ENCODE results near the gene VDAC1.
"Not testable (repeated sequence)": the region's sequence is repeated elsewhere in the genome, so short reads cannot be mapped to it uniquely, and the experiment has no call there.

Gene VDAC1

GRCh38 chr5:133963493-133964128 is 41.2 kb downstream of the VDAC1 start:
- DNase-seq = no peak

GRCh38 chr5:133962801-133963476 is 41.8 kb downstream of the VDAC1 start:
- no peak for DNase-seq

GRCh38 chr5:133962131-133962530 is 42.6 kb downstream of the VDAC1 start:
- no peak for DNase-seq

- no peak for DNase-seq
Observed at GRCh38 chr5:133959643-133960042, 45.1 kb downstream of the VDAC1 start.

GRCh38 chr5:133957591-133957990 is 47.2 kb downstream of the VDAC1 start:
- DNase-seq = no peak

- DNase-seq = no peak
Observed at GRCh38 chr5:133957080-133957479, 47.7 kb downstream of the VDAC1 start.

- DNase-seq = not testable (repeated sequence)
Observed at GRCh38 chr5:133956196-133956595, 48.6 kb downstream of the VDAC1 start.

GRCh38 chr5:133953568-133954145 is 51.1 kb downstream of the VDAC1 start:
- DNase-seq = no peak

- no peak for DNase-seq
Observed at GRCh38 chr5:133952729-133953567, 51.8 kb downstream of the VDAC1 start.

- DNase-seq = no peak
Observed at GRCh38 chr5:133950821-133951612, 53.8 kb downstream of the VDAC1 start.

GRCh38 chr5:133948721-133949120 is 56.1 kb downstream of the VDAC1 start:
- no peak for DNase-seq

GRCh38 chr5:133947431-133947841 is 57.3 kb downstream of the VDAC1 start:
- no peak for DNase-seq

- no peak for DNase-seq
Observed at GRCh38 chr5:133945568-133945967, 59.2 kb downstream of the VDAC1 start.

GRCh38 chr5:133944263-133945185 is 60.3 kb downstream of the VDAC1 start:
- peak; percentile 22 for DNase-seq

GRCh38 chr5:133943475-133943817 is 61.3 kb downstream of the VDAC1 start:
- DNase-seq = no peak

- no peak for DNase-seq
Observed at GRCh38 chr5:133942614-133943474, 61.9 kb downstream of the VDAC1 start.

- DNase-seq = no peak
Observed at GRCh38 chr5:133941456-133942196, 63.1 kb downstream of the VDAC1 start.

GRCh38 chr5:133939668-133940067 is 65.1 kb downstream of the VDAC1 start:
- DNase-seq = no peak

GRCh38 chr5:133938929-133939328 is 65.8 kb downstream of the VDAC1 start:
- no peak for DNase-seq

All from NCI-H1417 treated with DMSO at 0.1 percent for 48 hours (cell line).